GM19035 (cell line): ENCODE results near the gene PUM1.

Source experiments
- ATAC-seq: cut with Tn5 transposase; IDR thresholded peaks from one replicate; pipeline ENCODE4 v1.9.1; 2021; ENCODE audit not compliant: unreplicated experiment

Gene PUM1

DNA sequence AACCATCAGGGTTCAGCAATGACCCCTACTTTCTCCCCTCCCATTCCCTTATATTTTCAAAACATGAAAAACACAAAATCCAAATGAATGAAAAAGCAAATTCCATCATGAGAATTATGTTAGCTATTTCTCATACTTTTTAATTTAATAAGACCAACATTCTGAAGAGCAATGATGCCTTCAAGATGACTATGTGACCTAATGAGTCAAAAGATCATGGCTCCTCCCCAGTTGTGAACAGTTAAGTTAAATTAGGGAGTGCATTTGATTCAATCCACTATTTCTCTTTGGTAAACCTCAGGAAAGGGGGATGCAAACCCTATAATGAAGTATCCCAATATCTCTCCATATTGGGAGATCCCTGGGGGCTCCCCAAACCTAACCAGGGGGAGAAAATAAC, 36.5 kb downstream of the PUM1 start:
- no peak for ATAC-seq

DNA sequence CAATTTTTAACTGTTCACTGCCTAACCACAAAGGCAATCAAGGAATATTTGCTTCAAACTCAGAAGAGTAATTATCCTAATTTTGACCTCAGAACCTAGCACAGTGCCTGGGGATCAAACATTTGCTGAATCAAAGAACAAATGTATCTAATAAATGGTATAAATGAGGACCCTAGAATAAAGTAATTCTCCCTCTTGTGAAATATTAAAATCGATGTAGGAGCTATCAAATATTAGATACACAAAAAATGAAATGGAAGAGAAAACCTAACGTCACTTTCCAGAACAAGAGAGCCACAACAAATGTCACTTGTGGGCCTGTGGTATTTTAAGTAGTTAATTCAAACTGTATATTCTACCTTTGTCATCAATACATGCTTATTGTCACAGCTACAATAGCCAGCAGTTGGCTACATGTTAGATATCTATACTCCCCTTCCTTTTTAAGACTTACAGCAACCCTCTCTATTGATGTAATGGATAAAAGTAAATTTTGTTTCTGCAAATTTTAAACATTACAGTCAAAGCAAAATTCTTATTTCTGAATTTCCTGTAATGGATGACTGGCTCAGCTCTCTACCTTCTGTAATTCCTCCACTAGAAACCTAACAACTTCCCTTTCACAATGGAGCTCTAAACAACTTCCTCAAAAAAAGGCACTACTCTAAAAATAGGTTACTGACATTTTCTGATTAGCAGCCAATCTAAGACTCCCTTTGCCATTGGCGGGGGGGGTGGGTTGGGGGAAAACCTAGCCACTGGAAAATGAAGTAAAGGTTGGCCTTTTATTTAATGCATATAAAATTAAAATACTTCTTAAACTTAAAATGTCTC, 37.6 kb downstream of the PUM1 start:
- ATAC-seq: no peak

- ATAC-seq: no peak
Measured at GRCh38 chr1:31022259-31022658, 43.3 kb downstream of the PUM1 start.

DNA sequence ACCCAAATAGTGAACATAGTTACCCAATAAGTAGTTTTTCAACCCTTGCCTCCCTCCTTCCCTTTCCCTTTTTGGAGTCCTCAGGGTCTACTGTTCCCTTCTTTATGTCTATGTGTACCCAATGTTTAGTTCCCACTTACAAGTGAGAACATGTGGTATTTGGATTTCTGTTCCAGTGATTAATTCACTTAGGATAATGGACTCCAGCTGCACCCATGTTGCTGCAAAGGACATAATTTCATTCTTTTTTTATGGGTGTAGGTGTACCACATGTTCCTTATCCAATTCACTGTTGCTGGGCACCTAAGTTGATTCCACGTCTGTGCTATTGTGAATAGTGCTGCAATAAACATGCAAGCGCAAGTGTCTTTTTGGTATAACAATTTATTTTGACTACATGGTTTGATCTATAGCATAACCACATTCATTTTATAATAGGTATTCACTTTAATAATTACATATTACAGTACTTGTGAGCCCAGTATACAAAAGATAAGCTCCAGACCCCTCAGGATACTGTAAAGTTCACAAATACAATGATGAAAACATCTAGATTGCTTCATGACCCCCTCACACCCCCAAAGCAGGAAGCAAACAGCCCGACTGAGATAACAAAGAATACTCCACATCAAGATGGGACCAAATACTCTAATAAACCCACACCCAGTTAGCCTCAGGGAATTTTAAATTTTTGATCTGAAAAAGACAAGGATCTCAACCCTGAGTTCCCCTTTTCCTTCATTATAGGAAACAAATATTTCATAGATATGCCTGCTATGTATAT, 45.3 kb downstream of the PUM1 start:
- no peak for ATAC-seq

- no peak for ATAC-seq
Measured at GRCh38 chr1:31019401-31019800, 46.1 kb downstream of the PUM1 start.

GRCh38 chr1:31016868-31017267, 48.6 kb downstream of the PUM1 start:
- no peak for ATAC-seq

- no peak for ATAC-seq
Measured at GRCh38 chr1:31013187-31013864, 52.2 kb downstream of the PUM1 start.

DNA sequence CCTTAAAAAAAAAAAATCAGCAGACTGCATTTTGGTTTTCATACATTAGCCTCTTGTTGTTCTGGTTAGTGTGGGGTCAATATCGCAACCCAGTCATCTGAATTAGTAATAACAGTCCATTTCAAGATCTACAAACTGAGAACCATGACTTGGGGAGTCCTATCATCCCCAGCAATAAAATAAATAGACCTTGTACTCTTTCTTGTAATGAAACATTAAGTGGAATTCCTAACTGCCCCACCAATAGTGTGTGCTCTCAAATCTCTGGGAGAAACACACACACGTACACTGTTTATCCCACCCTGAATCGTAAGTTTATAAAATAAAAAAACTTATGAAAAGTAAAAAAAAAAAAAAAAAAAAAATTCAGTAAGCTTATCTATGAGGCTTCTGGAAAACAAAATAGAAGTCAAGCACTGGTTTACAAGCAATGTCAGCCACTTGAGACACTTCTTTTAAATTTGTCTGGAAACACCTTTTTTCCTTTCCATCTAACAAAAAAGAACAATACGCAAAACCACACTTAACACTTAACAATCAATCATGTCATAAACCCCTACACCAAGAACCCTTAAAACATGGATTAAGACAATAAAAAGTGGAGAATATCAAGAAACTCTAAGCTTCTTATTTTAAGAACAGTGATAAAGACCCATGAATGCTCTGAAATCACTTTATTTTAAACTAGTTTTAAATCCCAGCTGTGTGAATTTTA, 53.1 kb downstream of the PUM1 start:
- ATAC-seq: no peak

DNA sequence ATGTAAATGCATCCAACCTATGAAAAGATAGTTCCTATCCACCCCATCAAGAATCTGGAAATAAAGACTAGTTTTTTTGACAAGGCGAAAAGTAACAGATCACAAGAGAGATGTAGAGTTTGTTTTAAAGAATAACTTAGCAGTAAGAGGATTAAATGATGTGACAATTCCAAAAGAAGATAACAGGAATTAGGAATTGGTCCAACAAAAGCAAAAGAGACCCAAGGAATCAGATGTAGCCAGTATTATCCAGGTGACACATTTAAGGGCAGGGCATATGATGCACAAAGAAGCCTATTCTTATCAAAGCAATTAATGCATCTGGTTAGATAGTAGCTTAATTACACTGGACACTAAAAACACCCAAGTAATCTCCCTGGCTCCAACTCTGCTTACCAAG, 53.8 kb downstream of the PUM1 start:
- ATAC-seq: no peak

DNA sequence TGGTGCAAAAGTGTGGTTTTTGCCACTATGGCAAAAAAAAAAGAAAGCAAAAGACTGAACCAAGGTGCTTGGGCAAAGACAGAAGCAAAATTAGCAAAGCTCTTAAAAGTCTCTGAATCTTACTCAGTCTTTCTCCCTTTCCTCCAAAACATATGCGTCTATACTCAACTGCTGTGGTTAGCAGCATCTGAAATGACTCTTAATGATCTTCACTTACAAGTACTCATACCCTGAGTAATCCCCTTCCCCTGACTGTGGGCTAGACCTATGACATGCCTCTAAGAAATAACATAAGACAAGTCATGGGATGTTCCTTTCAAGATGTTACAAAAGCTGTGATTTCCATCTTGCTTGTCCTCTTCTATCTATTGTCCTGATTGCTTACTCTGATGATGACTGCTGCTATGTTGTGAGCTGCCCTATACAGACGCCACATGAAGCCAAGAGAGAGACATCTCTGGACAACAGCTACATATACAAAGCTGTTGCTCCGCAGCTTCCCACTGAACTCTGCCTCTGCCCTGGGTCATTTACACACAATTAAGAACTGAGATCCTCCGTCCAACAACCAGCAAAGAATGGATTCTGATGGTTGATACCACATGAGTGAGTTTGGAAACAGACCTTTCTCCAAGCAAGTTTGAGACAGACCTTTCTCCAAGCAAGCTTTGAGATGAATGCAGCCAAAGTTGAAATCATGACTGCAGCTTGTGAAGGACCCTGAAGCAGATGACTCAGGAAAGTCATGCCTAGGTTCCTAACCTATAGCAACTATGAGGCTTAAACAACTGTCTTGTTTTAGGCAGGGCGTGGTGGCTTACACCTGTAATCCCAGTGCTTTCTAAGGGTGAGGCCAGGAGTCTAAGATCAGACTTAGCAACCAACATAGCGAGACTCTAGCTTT, 55.2 kb downstream of the PUM1 start:
- ATAC-seq: no peak

DNA sequence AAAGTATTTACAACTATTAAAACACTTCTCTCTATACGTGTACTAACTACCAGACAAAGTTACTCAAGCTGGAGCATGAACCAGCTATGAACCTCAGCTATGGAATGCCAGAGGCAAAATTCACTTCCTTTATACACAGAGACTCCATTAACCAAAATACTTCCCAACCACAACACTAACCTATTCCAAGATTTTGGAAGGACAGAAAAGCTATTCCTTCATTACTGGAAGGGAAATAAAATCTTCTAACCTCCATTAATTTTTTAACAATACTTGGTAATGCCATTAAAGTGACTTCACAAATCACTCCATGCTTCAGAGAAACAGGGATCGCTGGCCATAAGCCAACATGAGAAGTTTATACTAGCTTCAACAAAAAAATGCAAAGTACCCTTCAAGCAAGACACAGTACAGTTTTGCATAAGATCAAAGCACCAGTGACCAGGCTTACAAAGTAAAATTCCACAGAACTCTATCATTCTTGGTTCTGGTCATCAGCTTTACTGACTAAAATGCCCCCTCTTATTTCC, 58.0 kb downstream of the PUM1 start:
- ATAC-seq: no peak

DNA sequence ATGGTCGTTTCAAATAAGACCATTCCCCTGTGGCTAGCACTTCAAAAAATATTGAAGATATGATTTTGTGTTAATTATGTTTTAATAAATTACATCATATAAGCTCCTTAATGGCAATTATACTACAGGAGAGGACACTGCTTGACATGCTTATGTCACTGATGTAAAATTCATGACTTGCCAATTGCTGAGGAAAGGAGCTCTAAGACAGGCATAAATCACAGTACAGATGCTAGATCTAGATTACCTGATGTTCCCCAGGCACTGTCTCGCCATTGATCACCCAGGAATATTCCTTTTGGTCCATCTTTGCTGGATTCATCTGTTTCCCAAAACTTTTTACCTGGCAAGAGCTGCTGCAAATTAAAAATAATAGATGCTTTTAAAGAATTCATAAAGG, 58.8 kb downstream of the PUM1 start:
- no peak for ATAC-seq

- ATAC-seq: no peak
Measured at GRCh38 chr1:31005617-31006166, 59.8 kb downstream of the PUM1 start.

GRCh38 chr1:31005198-31005597, 60.3 kb downstream of the PUM1 start:
- no peak for ATAC-seq

DNA sequence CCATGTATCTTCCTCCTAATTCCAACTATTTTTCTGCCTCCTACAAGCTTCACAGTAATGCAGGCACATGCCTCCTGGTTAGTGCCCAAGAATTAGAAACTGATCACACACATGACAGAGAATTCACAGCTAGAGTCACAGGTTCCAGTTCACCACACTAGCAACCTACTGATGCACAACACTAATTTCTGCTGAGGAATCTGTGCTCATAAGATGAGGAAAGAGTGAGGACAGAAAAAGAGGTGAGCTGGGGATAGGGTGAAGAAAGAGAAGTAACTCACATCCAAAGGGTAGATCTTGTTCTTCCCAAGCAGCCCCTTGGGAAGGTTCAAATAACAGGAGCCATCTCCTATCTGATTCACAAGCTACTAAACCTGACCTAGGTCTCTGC, 61.3 kb downstream of the PUM1 start:
- ATAC-seq: no peak

DNA sequence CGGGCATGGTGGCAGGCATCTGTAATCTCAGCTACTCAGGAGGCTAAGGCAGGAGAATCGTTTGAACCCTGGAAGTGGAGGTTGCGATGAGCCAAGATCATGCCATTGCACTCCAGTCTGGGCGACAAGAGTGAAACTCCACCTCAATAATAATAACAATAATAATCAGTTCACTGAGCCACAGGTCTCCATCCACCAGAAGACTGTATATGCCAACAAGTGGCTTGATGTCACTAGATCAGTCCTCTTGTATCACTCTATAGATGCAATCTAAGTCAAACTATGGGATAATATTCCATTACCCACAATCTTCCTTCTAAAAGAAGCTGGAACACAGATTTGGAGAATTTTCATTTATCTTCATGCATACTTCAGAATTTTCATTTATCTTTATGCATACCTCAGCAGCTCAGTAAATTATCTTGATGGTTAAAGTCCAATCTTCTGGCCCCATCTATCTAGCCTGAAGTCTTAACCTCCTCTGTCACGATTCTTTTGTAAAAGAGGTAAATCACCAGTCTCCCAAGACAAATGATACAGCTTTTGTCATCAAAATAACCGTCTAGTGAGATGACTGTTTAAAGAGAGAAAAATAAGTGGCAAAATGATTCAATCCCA, 61.8 kb downstream of the PUM1 start:
- no peak for ATAC-seq

- no peak for ATAC-seq
Measured at GRCh38 chr1:31000301-31000700, 65.2 kb downstream of the PUM1 start.

GRCh38 chr1:30998887-30999286, 66.6 kb downstream of the PUM1 start:
- ATAC-seq: no peak

DNA sequence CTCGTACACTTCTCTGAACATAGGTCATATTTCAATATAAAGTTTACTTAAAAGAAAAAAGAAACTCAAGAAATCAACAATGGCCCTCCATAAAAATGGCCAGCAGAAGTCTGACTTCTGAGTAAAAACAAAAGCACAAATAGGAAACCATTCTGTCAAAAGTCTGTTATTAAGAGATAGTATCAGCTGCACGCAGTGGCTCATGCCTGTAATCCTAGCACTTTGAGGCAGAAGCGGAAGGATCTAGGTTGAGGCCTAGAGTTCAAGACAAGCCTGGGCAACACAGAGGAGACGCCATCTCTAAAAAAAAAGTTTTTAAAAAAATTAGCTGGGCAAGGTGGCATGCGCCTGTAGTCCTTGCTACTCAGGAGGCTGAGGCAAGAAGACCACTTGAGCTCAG, 67.3 kb downstream of the PUM1 start:
- no peak for ATAC-seq
